ENCODE results near the gene NOC3L.
"Not testable (repeated sequence)": the region's sequence is repeated elsewhere in the genome, so short reads cannot be mapped to it uniquely, and the experiment has no call there.

Gene NOC3L

DNA sequence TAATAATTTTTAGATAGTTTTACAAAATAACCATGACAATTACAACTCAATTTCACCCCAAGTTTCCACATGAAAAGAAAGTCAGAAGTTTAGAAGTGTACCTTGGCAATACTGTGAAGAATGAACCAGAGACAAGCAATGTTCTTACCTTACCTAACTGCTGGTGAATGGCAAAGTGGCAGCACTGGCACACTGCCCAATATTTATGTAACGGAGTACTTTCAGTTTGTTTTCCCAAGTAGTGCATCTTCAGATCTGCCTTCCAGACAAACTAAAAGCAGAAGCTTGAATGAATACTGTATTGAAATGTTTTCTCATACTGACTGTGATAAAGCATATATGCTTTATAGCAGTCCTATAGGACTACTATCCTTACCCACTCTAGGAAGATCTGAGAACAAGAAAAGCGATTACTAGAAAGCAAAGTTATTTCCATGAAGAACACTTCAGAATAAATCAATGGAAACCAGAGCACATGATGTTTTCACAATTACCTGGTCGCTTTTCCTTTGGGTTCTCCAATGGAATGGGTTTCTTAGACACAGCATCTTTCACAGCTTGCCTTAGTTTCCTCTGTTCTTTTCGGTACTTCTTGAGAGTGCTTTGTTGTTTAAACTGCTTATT is 1.5 kb downstream of the NOC3L start:
- DNase-seq, result no peak

DNA sequence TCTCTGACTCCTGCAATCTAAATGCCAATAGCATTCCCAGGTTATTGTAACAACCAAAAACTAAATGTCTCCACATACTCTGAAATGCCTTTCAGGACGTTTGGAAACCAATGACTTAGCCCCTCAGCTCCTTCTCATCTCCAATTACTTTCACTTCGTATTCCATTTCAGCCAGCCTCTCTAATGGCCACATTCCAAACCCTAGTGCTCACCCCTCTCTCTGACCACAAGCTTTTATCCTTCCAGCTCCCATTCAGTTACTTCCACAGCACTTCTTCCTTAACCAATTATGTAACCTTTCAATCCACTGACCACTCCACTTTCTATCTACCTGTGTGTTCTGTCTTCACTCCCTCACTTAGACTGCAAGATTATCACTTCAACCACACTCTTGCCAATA is 4.3 kb downstream of the NOC3L start:
- no peak for DNase-seq

DNA sequence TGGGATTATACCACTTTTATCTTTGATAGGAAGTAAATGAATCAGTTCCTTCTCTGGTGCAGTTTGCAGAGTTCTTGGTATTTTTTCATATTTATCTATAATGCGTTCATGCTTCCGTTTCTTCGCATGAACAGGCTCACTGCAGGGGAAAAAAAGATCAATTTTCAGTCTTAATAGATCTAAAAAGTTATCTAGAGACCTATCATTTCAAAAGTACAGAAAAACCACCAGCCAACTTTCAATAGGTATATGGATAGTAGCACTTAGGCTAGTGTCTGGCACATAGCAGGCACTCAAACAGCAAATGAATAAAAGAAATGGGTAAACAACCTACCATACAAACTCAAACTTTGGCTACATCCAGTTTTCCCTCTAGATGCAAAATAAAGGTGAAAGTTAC is 5.5 kb downstream of the NOC3L start:
- no peak for DNase-seq

DNA sequence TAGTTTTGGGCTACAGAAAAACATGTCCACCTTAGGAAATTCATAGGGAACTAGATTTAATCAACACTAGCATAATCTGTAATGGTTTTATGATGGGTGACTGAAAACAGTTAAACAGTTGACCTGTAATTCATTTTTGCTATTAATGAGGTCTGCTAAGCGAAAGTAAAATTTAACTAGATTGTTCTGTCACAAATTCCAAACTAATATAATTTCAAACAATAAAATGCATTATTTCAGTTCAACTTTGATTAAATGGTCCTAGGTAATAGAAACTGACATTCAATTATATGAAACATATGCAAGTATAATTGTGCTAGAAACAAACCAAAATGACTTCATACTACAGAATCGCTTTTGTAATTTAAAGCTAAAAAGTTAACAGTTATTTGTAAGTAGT is 6.9 kb downstream of the NOC3L start:
- DNase-seq, result no peak

DNA sequence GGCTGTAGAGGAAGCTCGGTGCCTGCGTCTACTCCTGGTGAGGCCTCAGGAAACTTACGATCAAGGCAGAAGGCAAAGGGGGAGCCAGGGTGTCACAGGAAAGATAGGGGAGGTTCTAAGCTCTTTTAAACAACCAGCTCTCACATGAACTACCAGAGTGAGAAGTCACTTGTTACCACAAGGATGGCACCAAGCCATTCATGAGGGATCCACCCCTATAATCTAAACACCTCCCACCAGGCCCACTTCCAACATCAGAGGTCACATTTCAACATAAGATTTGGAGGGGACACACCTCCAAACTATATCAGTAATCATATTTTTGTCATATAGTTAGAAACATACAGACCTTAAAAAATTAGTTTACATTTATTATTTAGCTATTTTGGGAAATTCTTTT is 9.4 kb downstream of the NOC3L start:
- DNase-seq, result no peak

DNA sequence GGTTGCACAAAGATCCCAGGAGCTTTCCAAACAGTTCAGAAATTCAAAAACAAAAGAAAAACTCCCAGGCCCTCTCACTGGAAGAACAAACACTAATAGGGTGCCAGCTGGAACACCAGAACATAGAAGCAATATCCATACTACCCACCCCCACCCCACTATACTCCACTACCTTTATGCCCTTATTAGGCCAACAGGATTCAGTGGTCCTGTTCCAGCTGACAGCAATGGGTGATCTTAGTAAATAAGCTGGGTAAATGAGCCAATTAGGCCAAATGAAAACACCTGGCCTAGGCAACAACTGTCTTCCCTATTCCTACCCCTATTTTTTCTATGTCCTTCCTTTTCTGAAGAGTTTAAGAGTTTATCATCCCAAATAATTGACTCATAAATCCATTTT is 11.7 kb downstream of the NOC3L start:
- no peak for DNase-seq

DNA sequence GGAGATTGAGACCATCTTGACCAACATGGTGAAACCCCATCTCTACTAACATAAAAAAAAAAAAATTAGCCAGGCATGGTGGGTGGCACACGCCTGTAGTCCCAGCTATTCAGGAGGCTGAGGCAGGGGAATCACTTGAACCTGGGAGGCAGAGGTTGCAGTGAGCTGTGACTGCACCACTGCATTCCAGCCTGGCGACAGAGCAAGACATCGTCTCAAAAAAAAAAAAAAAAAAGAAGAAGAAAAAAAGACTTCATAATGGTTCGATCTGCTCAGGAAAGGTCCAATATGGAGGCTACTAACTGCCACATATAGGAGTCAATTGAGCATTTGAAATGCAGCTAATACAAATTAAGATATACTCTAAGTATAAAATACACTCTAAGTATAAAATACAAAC is 12.2 kb downstream of the NOC3L start:
- not testable (repeated sequence) for DNase-seq

DNA sequence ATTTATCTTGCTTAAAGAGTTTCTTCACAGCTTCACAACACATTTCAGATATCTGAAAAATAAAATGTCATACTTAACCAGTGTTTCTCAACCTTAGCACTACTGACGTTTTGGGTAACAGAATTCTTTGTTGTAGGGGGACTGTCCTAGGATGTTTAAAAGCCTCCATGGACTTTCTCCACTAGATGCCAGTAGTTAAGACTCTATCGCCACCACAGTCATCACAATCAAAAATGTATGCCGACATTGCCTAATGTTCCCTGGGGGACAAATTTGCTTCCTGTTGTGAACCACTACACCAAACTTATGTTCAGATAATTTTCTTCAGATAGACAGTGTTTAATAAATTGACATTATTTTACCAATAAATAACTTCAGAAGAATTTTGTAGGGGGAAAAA is 13.4 kb downstream of the NOC3L start:
- no peak for DNase-seq

DNA sequence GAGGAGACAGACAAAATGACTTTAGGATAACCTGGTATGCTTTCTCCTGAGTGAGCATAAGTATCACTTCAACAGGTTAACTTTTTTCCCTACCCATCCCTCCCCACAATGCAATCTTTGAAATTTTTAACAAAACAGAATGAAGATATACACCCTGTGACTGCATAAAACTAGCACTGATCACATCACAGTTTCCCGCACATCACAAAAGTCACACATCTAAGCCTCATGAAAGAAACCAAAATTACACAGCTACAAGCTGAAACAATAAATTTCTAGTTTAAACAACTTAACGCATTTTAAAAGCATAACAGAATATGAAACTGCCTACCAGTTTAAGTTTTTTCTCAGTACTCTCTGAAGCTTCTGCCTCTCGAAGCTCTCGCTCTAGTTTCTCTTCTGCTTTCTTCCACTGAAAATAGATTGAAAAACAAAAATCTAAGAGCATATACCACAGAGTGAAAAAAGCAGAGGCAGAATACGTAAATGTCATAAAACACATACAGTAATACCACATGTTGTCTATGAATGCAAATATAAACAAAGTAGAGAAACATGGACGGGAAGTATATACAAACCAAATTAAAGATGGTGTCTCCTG is 18.1 kb downstream of the NOC3L start:
- no peak for DNase-seq

DNA sequence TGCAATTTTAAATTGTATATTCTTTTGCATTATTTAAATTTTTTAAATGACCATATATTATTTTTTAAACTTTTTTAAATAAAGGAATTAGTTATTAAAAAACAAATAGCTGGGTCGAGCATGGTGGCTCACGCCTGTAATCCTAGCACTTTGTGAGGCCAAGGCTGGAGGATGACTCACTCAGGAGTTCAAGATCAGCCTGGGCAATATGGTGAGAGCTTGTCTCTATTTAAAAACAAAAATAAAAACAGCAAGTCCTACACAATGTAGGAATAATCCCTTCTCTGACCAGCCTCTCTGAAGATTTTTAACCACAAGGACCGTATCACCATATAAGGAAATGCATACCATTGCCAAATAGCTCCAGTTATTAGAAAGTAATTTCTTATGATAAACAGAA is 19.6 kb downstream of the NOC3L start:
- DNase-seq, result no peak

DNA sequence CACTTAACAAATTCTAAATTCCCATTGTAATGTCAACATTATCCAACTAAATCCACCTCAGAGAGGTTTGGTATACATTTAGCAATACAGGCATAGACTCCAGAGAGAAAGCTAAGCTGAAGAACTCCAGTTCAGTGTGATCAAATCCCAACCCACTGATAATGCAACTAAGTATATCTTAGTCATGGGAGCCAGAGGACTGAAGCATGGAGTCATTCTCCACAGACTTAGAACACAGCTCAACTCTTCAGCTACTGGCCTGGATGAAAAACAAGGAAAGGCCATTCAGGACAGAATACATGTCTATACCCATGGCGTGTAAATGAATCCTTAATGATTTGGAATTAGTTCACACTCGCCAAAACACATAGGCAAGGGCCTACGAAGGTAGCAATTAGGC is 27.9 kb downstream of the NOC3L start:
- no peak for DNase-seq

DNA sequence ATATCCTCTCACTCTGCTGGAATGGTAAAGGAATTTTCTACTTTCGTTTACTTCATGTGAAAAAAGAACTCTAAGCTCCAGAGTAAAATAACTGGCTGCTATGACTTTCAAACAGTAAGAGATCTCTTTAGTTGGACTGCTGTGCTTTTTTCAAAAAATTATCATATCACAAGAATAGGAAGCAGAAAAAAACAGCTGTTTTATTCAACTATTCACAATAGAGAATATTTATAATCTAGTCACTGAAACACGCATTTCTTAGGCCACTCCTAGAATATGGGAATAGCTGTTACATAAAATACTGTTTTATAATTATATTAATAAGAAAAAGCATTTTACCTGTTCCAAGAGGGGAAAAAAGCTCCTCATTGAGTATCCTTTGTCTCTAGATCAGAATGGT is 29.7 kb downstream of the NOC3L start:
- no peak for DNase-seq

DNA sequence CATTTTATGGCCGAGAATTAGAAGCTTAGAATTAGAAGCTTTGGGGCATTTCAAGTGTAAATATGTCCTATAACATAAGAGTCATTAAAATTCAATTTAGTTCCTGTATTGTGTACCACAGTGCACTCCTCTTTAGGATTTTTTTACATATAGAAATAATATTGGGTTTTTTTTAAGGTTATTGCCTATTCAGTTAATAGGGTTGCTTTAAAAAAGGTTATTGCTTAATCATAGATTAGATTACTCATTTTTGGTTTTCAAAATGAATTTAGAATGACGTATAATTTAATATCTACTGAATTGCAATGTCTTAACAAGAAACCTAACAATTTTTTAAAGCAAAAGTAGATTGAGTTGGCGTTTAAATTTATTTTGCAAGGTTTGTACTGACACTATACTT is 34.1 kb downstream of the NOC3L start:
- DNase-seq, result no peak

DNA sequence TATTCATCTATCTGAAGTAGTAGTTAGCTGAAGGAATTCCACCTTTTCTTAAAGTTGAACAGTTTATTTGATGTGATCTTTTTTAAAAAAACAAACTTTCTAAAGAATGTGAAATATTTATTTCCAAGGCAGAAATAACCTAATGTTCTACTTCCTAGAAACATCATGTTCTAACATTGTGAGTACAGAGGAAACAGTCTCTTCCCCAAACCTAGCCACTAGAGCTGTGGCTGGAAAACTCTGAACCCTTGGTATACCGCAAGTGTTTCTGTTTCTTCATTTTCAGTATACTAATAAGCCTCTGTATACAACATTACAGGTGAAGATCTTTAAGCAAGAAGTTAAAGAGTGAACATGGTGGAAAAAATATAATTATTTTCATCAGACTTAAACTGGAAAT is 35.1 kb downstream of the NOC3L start:
- DNase-seq, result no peak

DNA sequence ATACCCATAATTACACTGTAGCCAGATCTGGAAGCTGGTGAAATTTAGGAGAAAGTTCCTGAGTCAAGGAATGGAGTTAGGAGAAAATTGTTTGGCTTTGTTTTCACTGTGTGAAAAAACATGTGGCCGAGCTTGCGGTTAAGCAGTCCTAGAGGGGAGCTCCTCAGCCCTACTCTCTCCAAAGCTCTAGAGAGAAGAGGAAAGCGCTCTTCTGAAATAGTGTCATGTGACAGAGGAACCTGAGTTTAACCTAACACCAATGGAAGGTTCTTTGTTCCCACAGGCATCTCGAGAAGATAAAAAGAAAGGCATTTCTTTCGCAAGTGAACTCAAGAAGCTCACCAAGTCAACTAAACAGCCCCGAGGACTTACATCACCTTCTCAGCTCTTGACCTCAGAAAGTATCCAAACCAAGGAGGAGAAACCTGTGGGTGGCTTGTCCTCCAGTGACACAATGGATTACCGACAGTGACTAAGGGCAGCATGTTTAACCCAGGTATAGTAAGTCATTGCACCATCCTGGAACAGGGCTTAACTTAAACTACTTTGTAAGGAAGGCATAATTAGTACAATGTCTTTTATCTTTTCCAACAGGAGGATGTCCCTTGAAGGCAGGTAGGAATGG is 38.0 kb downstream of the NOC3L start:
- DNase-seq, result no peak

DNA sequence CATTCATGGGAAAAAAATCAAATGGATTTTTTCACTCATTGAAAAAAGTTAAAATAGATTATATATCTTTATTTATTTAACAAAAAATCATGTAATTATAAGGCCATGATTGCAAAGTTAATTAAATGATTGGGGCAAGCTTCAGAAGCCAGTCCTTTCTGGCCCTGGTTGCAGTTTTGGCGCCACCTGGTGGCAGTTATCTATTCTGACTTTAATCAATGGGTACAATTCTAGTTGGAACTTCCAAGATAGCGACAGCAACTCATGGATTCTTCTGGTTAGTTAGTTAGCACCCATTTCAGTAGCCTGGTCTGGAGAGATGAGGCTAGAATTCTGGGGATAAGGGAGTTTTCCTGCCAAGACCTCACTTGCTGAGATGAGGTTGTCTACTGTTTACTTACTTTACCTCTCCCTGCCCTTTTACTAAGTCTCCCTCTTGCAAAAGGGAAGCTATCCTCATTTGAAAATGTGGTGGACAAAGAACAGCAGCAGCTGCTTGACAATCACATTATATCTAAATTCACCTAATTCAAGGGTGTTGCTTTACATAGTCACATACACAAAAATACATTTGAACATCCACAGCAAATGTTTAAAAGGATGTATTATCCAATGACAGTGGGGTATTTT is 42.3 kb downstream of the NOC3L start:
- DNase-seq, result no peak

DNA sequence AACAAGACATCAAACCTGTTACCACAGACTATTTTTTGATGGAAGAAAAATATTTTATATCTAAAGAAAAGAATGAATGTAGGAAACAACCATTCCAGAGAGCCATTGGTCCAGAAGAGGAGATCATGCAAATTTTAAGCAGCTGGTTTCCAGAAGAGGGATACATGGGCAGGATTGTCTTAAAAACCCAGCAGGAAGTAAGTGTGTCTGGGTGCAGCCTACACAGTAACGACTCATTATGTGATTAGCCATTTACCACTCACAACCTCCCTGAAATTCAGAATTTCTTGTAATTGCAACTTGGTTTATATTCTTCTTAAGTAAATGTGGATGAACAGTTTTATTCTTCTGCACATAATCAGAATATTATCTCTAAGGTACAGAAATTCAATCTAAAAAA is 46.2 kb downstream of the NOC3L start:
- DNase-seq, result no peak

DNA sequence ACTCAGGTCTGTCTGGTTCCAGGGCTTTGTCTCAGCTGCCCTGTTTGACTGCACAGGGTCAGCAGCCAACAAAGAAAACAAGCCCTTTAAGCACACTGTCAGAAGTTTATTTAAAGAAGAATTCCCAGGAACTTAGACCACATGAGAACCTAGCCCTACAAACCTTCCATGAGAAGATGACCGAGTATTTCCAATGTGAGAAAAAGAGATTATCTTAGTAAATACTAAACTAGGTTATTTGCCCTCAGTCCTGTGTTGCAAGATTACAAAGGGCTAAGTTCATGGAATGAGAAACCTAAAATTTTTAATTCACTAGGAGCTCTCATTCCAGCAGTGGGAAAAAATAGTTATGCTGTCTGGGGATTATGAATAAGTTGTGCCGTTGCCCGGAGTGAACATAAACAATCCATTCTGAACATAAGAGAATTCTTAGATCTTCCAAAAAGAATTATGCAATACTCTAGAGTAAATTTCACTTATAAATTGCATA is 46.7 kb downstream of the NOC3L start:
- DNase-seq, result no peak

DNA sequence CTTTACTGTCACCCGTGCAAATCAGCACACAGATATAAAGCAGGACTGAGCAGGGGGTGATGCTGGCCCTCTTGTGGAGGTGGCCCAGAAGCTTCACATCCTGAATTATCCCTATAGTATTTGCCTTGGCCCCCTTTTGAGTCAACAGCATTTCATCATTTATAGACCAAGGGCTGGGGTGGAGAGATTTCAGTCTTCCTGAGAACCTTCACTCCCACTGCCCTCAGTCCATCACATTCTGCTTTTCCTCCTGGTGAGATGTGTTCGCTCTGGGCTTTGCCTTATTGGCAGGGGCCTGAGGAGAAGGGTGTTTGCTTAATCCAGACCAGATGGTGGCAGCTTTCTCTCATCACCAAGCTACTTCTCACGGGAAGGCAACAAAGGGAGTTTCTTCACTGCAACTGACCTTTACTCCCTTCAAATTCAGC is 47.7 kb downstream of the NOC3L start:
- DNase-seq, result no peak

DNA sequence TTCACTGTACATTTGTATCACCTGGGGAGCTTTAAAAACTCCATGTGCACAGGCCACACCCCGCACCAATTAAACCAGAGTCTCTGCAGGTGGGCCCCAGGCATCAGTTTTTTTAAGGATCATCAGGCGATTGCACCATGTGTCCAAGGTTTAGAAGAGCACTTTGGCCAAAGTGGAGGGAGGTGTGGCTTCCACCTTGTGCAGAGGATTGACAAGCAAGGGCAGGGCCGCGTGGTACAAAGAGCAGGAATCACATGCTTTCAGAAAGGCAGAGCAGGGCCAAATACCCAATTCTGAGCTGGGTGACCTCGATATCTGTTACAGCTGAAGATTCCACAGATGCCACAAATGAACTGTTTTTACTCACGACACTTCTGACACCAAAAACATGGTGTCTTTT is 52.4 kb downstream of the NOC3L start:
- DNase-seq, result no peak

DNA sequence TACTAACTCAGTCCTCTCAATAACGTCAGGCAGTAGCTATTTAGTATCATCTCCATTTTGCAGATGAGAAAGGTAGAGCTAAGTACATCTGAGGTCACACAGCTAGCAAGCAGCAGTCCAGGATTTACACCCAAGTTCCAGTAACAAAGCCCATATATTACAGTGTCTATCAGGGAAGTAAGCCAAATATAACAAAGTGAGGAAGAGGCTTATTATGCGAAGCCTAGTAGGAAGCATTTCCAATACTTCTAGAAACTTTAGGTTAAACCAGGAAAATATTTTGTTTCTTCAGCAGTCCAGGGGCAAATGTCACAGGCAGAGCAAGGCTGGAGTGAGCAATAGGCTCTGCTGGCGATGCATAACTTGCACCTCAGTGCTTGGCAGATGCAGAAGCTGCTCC is 53.9 kb downstream of the NOC3L start:
- no peak for DNase-seq

DNA sequence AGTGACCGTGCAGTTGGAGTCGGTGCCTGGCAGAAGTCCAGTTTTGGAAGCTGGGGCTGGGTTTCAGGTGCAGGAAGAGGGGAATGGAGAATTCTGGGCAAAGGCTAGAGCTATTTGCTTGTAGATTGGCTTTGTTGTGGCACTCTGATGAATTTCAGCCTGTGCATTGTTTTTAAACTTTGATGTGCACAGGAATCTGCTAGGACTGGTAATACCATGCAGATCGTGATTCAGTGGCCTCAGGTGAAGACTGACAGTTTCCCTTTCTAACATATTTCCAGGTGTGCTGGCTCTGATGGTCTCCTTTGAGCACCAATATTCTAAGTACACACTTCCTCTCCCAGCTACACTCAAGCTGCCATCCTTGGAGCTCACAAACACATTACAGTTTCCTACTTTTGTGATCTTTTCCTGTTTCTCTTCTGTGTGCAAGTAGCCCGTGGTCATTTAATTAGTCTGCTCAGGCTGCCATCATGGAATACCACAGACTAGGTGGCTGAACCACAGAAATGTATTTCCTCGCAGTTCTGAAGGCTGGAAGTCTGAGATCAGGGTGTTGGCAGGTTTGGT is 55.6 kb downstream of the NOC3L start:
- DNase-seq, result no peak

DNA sequence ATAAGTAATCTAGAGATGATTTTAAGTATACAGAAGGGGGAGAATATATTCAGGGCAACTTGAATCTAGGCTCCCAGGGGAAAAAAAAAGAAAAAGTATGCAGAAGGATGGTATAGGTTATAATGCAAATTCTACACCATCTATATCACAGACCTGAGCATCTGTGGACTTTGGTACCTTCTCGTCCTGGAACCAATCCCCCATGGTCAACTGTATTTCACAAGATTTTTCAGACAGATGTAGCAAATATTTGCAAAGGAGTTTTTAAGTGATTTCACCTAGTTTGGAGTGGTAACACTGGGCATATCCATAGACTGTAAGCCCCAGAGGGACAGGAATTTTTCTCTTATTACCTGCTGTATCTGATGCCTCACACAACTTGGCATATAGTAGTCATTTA is 58.8 kb downstream of the NOC3L start:
- no peak for DNase-seq

DNA sequence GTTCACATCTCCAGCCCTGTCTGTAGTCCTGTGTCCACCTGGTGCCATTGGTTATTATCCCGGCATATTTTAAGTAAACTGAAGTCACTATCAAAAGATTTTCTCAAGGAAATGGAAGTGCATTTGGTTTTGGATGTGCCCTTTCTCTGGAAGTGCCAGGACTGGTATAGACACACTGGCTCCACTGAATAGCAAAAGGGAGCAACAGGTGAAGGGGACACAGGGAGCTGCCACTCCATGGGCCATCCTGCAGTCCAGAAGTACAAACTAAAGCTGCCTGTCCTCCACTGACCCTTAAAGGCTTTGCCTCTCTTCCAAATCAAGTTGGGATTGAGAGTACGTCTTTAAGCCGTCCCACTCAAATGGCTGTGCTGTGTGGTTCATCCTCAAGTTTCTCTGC is 62.7 kb downstream of the NOC3L start:
- DNase-seq, result no peak

All from NCI-H510A (cell line).